UCSD-AML1 (cell line): ENCODE results near the gene JAM3.

Source experiments
- DNase-seq: peaks from one replicate; lab custom pipeline; 2025; ENCODE audit not compliant: unreplicated experiment; lab: John Stamatoyannopoulos, UW

Gene JAM3

DNA sequence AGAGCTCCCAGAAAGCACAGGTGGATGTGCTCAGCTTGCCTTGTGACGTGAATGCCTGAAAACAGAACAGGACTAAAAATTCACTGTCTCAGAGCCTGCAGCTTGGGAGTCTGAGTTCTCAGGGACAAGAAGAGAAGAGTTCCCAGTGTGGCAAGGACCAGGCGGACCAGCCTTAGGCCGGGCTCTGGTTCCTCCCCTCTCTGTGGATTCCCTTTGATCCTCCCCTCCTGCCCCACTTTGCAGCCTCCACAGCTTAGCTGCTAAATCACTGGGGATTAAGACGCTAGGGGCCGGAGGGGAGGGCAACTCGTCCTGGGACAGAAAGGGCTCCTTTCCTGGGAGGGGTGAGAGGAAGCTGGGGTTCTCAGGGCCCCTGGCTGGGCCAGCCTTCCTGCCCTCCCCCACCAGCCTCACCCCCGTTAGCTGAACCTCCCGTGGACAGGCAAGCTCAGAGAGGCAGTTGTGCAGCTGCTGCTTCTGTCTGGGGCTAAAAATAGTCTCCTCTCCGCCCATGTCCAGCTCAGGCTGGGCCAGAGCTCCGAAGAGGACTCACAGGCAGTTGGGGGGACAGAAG is 29.9 kb upstream of the JAM3 start:
- no peak for DNase-seq

DNA sequence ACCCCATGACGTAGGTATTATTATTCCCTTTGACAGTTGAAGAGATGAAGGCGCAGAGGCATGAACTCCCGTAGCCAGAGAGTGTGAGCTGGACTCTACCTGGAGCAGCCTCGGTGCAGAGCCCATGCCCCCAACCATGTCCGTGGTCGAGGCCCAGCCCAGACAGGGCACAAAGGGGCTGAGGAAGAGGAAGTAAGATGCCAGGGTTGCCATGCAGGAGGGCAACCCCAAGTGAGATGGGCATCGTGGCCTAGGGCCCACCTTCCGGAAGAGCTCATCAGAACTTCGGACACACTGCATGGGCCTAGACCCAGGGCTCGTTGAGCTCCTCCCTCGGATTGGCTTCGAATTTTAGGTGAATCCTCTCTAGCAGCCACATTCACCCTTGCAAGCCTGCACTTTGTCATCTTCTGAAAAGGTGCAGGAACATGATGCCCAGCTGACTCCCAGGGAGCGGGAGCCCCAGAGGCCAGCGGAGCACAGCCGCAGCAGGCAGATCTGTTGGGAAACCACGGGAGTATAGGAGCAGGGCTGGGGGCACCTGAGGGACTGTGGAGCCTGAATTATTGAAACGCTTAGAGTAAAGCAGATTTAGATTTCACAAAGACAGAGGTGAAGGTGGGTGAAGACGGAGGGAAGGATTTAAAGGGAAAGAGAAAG is 29.0 kb upstream of the JAM3 start:
- DNase-seq, result no peak

DNA sequence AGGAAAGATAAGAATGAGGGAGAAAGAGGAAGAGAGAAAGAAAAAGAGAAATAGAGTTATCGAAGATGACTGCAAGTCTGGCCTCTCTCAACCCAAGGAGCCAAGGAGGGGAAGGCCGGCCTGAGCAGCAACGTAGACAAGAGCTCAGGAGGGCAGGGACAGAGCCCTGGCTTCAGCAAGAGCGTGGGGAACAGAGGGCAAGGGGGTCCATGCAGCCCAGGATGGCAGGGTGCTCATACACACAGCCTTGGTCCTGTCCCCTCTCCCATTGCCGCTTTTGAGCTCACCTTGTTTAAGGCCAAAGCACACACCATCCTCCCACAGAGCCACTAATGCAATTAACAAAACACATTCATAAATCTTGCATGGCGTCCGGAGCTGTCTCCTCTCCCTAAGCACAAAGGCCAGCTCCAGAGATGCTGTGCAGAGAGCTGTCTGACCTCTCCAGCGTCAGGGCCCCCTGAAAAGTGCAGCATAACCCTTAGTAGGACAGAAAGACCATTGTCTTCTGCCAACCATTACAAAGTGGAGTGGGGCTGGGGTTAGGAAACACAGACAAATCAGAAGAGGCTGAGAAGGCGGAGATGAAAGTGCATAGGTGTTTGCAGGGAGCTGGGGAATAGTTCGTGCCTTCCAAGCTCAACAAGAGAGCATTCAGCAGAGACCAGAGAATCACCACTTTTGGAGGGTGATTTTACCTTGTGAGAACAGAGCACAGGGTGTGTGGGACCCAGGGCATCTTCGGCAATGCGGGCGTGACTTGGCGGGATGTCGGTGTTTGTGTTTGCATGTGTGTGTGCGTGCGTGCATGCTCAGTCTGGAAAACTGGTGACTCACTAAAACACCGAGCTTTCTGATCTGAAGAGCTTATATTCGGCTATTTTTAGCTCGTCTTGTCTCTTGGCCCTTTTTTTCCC is 28.2 kb upstream of the JAM3 start:
- no peak for DNase-seq

DNA sequence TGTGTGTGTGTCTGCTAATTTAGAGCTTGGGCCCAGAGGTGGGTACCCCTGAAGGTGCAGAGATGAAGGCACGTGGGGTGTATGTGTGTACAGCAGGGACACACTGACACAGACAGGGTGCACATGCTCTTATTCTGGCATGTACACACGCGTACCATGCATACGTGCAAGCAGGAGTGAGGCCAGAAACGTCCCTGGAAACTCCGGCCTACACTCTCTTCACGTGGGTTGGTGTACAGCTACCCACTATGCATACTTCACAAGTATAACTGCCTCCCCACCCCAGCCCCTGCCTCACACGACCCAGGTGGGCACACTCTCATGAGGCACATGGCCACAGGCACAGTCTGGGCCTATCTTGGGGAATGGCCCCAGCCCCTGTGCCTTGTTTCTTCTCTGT is 27.5 kb upstream of the JAM3 start:
- no peak for DNase-seq

- no peak for DNase-seq
Observed at GRCh38 chr11:134041791-134042696, 26.8 kb upstream of the JAM3 start.

GRCh38 chr11:134043821-134044420 is 25.0 kb upstream of the JAM3 start:
- DNase-seq, result no peak

- no peak for DNase-seq
Observed at GRCh38 chr11:134044514-134045284, 24.2 kb upstream of the JAM3 start.

DNA sequence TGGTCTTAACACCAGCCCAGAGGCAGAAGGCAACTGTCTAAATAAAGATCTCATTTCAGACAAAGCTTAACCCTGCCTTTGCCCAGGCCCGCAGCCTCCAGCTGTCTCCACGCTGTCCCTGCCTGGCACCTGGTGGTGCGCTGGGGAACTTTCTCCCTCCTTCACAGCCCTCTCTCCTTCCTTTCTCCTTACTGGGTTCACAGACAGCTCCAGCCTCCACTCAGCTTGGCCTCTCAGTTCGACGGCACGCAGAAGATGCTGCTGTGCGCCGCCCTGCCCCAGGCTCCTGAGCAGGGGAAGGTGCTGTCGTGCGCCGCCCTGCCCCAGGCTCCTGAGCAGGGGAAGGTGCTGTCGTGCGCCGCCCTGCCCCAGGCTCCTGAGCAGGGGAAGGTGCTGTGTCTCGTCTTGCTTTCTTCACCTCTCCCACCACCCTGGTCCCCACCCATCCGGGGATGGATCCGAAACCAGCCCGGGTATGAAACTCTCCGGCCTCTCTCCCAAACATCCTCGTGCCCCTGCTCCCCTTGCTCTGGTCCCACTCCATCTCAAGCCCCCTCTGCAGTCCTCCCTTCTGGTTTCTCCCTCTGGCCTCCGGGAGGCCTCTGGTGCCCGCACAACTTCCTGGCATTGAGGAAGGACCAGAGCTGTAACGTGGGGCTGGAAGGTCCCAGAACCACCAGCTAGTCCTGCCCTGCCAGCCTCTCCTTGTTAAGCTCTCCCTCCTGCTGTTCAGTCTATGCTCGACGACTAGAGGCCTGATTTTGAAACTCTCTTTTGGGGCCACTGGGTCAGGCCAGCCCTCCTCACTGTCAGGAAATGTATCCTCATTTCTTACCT is 22.9 kb upstream of the JAM3 start:
- DNase-seq, result peak; percentile 59

DNA sequence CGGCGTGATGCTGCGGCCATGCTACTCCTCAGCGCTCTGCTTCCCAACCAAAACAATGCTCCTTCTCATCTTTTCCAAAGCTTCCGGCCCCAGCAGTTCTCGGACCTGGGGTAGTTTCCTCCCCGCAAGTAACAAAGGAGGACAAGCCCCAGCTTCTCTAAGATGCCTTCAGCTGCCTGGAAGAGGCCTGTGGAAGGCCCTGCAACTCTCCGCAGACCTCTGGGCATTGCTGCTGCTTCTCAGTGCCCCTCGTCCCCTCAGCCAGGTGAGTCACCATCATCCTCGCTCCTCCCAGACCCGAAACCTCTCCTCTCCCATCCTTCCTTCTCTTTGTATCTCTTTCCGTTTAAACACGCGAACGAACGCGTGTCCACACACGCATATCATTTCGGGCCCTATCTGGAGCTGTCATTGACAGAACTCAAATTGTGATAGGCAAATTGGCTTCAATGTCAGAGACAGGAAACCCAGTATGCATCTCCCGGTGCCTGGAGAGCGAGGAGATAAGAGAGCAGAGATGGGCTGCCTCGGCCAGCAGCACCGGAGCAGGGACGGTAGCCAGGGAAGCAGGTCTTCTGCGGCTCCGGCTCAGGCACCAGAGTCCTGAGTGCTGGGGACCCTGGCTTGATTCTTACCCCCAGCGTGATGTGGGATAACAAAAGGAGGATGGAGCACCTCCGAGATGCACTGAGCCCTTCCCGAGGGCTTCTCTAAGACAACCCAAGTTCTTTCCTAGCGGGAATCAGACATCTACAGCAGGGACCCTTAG is 22.0 kb upstream of the JAM3 start:
- no peak for DNase-seq

DNA sequence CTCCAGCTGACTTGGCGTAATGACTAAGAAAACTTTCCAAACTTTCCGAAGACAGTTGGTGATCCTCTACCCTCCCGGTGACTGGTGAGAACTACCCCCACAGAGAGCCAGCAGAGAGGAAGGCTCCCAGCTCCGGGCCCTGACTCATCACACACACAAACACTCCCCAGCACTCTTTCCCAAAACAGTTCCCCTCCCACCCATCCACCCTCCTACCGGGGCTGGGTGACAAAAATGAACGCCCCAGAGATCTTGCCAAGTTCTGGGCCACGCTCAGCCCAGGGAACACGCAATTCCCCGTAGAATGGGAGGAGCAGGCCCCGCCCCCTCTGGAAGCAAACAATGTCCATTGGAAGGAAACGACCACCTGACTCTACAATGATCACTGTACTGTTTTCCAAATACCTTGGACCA is 21.3 kb upstream of the JAM3 start:
- no peak for DNase-seq

DNA sequence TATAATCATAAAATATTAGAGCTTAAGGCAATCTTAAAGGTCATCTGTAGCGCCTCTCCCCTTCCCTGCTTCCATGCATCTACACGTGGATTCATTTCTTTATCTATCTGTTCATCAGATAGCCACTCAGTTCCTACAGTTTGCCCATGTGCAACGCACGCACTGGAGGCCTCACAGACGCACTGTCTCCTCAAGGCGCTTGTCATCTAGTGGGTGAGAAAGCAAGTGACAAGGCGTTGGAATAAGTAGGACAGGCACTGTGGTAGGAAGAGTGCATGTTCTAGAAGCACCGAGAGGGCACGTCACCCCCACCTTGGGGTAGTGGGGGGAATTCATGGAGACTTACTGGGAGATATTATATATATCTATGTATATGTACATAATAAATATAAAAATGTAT is 20.8 kb upstream of the JAM3 start:
- no peak for DNase-seq

GRCh38 chr11:134049303-134049702 is 19.6 kb upstream of the JAM3 start:
- no peak for DNase-seq

DNA sequence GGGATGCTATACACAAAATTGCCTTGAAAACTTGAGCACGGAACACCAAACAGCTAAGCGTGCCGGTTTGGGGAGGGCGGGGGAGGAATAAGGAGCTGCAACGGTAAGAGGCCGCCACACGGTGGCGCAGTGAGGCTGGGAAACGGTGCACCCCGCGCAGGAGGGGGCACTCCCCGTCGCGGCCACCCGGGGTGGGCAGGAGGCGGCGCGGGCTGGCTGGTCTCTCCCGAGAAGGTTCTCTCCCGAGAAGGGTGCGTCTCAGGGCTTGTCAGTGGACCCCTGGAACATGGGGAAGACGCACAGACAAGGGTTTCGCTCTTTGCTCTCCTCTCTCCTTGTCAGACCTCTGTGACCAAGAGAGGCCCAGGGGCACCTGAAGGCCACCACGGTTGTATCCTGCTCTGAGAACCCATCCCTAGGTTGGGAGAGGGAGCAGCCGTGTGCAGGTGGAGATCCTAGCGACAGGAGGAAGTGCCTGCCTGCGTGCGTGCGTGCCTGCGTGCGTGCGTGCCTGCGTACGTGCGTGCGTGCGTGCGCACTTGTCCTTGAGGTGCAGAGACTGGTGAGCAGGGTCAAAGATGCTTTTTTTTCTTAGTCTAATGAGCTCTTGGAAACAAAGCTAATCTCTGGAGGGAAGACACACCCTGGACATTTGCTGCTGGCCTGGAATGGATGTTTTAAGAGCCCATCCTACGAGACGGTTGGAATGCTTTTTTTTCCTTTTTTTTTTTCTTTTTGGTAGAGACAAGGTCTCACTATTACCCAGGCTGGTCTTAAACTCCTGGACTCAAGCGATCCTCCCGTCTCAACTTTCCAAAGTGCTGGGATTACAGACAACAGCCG is 18.1 kb upstream of the JAM3 start:
- peak; percentile 77 for DNase-seq

- no peak for DNase-seq
Observed at GRCh38 chr11:134052395-134052987, 16.4 kb upstream of the JAM3 start.

DNA sequence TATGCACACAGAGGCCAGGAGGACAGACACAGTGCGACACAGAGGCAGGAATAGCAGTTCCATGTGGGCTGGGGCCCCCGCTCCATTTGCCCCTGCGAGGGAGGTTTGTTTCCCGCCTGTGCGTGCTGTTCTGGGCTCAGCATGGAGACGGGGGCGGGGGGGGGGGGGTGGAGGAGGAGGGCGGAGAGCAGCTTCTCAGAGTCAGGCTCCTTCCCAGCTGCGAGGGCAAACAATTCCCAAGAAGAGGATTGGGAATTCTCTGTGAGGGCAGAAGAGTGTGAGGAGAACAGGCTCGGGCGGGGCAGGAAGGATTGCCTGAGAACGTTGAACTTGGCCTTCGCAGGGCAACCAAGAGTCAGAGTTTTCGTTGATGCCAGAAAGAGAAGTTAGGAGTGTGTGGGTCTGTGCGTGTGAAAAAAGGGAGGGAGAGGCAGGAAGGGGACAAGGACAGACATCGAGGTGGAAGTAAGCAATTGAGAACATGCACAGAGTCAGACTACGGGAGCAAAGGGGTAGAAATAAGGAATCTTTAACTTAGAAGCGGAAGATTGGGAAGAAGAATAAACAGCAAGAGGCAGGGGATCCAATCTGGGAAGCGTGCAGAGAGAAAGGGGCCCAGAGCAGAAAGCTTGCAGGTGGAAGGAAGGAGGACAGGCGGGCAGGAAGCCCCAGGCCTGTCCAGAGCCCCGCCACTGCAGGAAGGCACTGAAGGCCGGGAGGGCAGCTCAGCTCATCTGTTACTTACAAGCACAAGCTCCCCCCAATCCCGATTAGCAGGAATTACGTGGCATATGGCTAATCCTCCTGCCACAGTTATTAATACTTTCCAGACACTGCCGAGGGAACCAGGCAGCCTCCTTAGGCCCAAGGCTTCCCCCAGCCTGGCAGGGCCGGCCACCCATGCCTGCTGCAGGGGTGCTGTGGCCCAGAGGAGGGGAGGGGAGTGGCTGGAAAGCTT is 15.6 kb upstream of the JAM3 start:
- DNase-seq, result no peak

DNA sequence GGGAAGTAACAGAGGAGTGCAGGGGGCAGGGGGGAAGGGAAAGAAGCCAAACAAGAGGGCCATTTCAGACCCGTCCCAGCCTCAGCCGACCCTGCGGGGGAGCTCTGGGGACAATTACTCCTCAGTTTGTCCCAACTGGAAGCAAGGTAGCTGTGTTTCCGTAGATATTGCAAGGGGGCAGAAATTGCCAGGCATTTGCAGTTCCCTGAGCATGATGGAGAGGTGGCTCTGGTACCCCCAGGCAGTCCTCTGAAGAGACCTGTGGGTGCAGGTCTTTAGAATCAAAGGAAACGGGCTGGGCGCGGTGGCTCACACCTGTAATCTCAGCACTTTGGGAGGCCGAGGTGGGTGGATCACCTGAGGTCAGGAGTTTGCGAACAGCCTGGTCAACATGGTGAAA is 13.8 kb upstream of the JAM3 start:
- DNase-seq, result no peak
